Endothelial cell (in vitro differentiated cells): ENCODE measurements around the gene SRC. TPM values are rescaled to one million over a fixed set of nuclear protein-coding genes. Genes with fewer than 3 reads are reported as not detected.
A peak's percentile ranks its signal among the peaks of the same experiment; 100 is the strongest.

Source experiments
- DNase-seq: peaks from one replicate; pipeline ENCODE4 v3.0.0; 2021; ENCODE audit warnings: low spot score
- H3K27ac Mint-ChIP-seq: one replicate; pipeline ENCODE4 v1.8.0; 2021; ENCODE audit warnings: mixed read lengths, inconsistent platforms; ENCODE audit not compliant: unreplicated experiment
- H3K27me3 Mint-ChIP-seq: one replicate; pipeline ENCODE4 v1.8.0; 2021; ENCODE audit warnings: mild to moderate bottlenecking, moderate library complexity, mixed read lengths, inconsistent platforms; ENCODE audit not compliant: unreplicated experiment
- H3K36me3 Mint-ChIP-seq: one replicate; pipeline ENCODE4 v1.8.0; 2021; ENCODE audit warnings: mild to moderate bottlenecking, low read depth, mixed read lengths, inconsistent platforms; ENCODE audit not compliant: unreplicated experiment
- H3K4me1 Mint-ChIP-seq: one replicate; pipeline ENCODE4 v1.8.0; 2021; ENCODE audit warnings: mild to moderate bottlenecking, mixed read lengths, inconsistent platforms; ENCODE audit not compliant: unreplicated experiment
- H3K4me3 Mint-ChIP-seq: one replicate; pipeline ENCODE4 v1.8.0; 2021; ENCODE audit warnings: mild to moderate bottlenecking, mixed read lengths, inconsistent platforms; ENCODE audit not compliant: unreplicated experiment
- H3K9me3 Mint-ChIP-seq: one replicate; pipeline ENCODE4 v1.8.0; 2021; ENCODE audit warnings: mixed read lengths, inconsistent platforms; ENCODE audit not compliant: unreplicated experiment
- CTCF ChIP-seq: fragments of 200-600 bp; sonication (generic); IDR thresholded peaks from one replicate; pipeline ENCODE4 v1.5.0; 2021; ENCODE audit warnings: antibody characterized with exemption; ENCODE audit not compliant: unreplicated experiment
- total RNA-seq: library from RNA; stranded (reverse); fragmentation: NEBNext Ultra II Directional; extraction: Animal tissue kit (Norgen Biotek cat#: 25700); gene quantifications from one replicate; pipeline ENCODE4 v1.2.1, GENCODE V29; 2021; ENCODE audit not compliant: unreplicated experiment

SRC gene
- total RNA-seq, 1 donor from 2014 or later: 60.8 TPM

DNA sequence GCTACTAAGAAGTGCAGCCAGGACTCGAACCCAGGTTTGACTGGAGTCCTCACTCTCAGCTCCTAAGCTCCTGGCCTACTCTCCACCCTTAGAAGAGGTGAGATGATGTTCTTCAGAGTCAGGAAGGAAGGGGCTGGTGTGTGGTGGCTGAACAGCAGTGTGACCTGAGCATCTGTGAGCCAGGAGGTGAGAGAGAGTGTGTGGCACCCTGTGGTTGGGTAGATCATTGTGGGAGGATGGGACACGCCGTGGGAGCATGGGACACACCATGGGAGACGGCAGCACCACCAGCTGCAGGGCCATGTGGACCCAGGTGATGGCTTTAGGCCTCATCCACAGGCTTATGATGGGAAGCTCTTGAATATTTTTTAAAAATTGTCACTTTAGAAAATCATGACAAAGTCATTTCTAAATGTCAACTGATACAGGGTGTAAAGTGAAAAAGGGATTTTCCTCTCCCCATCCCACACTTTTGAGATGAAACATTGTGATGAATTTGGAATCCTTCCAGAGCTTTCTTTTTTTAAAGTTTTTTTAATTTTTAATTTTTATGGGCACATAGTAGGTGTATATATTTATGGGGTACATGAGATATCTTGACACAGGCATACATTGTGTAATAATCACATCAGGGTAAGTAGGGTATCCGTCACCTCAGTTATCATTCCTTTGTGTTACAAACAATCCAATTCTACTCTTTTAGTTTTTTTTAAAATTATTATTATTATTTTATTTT, 31.6 kb downstream of the SRC start:
- Mint-ChIP-seq H3K27ac (no peak overlapping the region), H3K27me3 (no peaks in the 10 kb centered on the region), H3K36me3 (peaks cover 9% of the 10 kb centered on the region), H3K9me3 (no peaks in the 10 kb centered on the region), H3K4me1 (peaks cover 3% of the 10 kb centered on the region), H3K4me3 (peak overlapping the region; percentile 57)
- no peak for TF ChIP-seq CTCF
- DNase-seq: no peak

DNA sequence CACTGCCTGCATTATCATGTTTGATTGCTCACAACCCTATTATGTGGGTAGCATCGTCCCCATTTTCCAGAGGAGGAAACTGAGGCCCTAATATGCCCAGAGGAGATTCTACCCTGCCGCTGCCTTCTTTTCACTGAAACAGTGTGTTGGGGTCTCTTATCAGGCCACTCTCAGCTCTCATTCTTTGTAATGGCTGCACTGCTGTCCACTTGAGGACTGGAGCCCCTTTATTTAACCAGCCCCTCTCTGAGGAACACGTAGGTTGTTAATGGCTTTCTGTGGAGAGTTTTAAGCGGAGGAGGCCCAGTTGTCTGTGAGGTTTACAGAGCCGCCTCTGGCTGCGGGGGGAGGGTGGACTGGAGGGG, 32.5 kb downstream of the SRC start:
- Mint-ChIP-seq H3K36me3 (peaks cover 14% of the 10 kb centered on the region), H3K27me3 (peaks cover 4% of the 10 kb centered on the region), H3K27ac (no peak overlapping the region), H3K9me3 (no peaks in the 10 kb centered on the region), H3K4me3 (no peak overlapping the region), H3K4me1 (peaks cover 3% of the 10 kb centered on the region)
- no peak for TF ChIP-seq CTCF
- DNase-seq: no peak

GRCh38 chr20:37378785-37379598, 33.1 kb downstream of the SRC start:
- Mint-ChIP-seq H3K9me3 (no peaks in the 10 kb centered on the region), H3K27me3 (peaks cover 4% of the 10 kb centered on the region), H3K4me1 (peaks cover 3% of the 10 kb centered on the region), H3K27ac (no peak overlapping the region), H3K36me3 (peaks cover 14% of the 10 kb centered on the region), H3K4me3 (no peak overlapping the region)
- TF ChIP-seq CTCF: no peak
- no peak for DNase-seq

DNA sequence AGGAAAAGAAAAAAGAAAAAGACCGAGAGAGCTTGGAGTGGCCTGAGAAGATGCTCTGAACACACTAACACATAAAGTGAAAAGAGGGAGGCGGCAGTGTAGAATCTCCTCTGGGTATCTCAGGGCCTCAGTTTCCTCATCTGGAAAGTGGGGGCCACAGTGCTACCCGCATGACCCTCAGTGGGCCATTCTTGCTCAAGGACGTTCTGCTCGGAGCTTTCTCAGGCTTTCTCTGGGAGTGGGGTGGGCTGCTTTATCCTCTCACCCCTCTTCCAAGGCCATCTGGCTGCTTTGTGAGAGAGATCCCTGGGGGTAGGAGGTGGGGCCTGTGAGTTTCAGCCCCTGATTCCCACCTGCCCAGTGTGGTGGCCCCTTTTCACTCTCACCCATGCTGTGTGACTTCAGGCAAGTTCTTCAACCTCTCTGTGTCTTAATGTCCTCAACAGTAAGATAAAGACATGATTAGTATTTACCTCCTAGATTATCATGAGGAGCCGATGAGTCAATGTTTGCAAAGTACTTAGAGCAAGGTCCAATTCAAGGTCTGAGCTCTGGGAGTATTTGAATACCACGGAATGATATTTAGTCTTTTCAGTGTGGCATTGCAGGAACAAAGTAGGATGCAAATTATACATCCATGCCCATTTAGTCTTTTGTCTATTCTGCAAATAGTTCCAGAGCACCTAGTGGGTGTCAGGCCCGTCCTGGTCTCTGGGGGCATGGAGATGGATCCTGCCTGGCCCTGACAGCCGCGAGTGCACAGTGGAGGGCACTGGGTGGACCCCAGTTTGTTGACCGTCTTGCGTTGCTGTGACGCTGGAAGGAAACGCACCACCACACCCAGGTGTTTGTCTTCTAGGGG, 34.3 kb downstream of the SRC start:
- peaks cover 5% of the 10 kb centered on the region for H3K27me3 Mint-ChIP-seq
- H3K9me3 Mint-ChIP-seq: no peaks in the 10 kb centered on the region
- no peak for DNase-seq
- H3K36me3 Mint-ChIP-seq: peaks cover 19% of the 10 kb centered on the region
- H3K4me1 Mint-ChIP-seq: peaks cover 7% of the 10 kb centered on the region
- TF ChIP-seq CTCF: no peak
- H3K4me3 Mint-ChIP-seq: no peak overlapping the region
- no peak overlapping the region for H3K27ac Mint-ChIP-seq
